DOHH2 (cell line): Measurements from ENCODE around the gene NRGN.

Source experiments
- H3F3A ChIP-seq: fragments of 200-600 bp; sonication (generic), shearing (Covaris generic); 2 replicates; pipeline ENCODE4 v1.6.0; 2016; ENCODE audit warnings: antibody characterized with exemption, mild to moderate bottlenecking; ENCODE audit not compliant: control insufficient read depth, insufficient read depth
- H3K27ac ChIP-seq: fragments of 200-600 bp; sonication (generic); 2 replicates; pipeline ENCODE4 v1.5.1; 2014; ENCODE audit warnings: low read depth, mild to moderate bottlenecking, low read length, moderate library complexity
- H3K27me3 ChIP-seq: fragments of 200-600 bp; sonication (generic); 2 replicates; pipeline ENCODE4 v1.6.1; 2014; ENCODE audit warnings: mild to moderate bottlenecking, low read length, mixed read lengths; ENCODE audit not compliant: control insufficient read depth
- H3K36me3 ChIP-seq: fragments of 200-600 bp; sonication (generic); 2 replicates; pipeline ENCODE4 v1.6.1; 2014; ENCODE audit warnings: mild to moderate bottlenecking, low read length, moderate library complexity, mixed read lengths; ENCODE audit not compliant: control insufficient read depth
- H3K4me1 ChIP-seq: fragments of 200-600 bp; sonication (generic); 2 replicates; pipeline ENCODE4 v1.6.1; 2014; ENCODE audit warnings: mild to moderate bottlenecking, low read length, mixed read lengths; ENCODE audit not compliant: control insufficient read depth
- H3K4me2 ChIP-seq: fragments of 200-600 bp; sonication (generic); 2 replicates; pipeline ENCODE4 v1.6.0; 2014; ENCODE audit warnings: mild to moderate bottlenecking, low read length, moderate library complexity
- H3K4me3 ChIP-seq: fragments of 200-600 bp; sonication (generic); 2 replicates; pipeline ENCODE4 v1.5.1; 2014; ENCODE audit warnings: mild to moderate bottlenecking, low read length, mixed read lengths
- H3K79me2 ChIP-seq: fragments of 200-600 bp; sonication (generic); 2 replicates; pipeline ENCODE4 v1.6.1; 2014; ENCODE audit warnings: mild to moderate bottlenecking, low read length, mixed read lengths; ENCODE audit not compliant: control insufficient read depth
- H3K9me2 ChIP-seq: fragments of 200-600 bp; sonication (generic); replicated peaks from 2 replicates; pipeline ENCODE4 v1.6.1; 2014; ENCODE audit warnings: mild to moderate bottlenecking, low read length, mixed read lengths; ENCODE audit not compliant: control insufficient read depth
- H3K9me3 ChIP-seq: fragments of 200-600 bp; sonication (generic); 2 replicates; pipeline ENCODE4 v1.6.1; 2014; ENCODE audit warnings: antibody characterized with exemption, low read length, mixed read lengths; ENCODE audit not compliant: control insufficient read depth, insufficient read depth
- H4K20me1 ChIP-seq: fragments of 200-600 bp; sonication (generic); 2 replicates; pipeline ENCODE4 v1.6.0; 2014; ENCODE audit warnings: low read depth, mild to moderate bottlenecking, antibody characterized with exemption, low read length, moderate library complexity; ENCODE audit not compliant: control insufficient read depth, insufficient read depth
- CTCF ChIP-seq: fragments of 200-600 bp; sonication (generic); IDR thresholded peaks from one replicate; pipeline ENCODE4 v1.5.1; 2014; ENCODE audit warnings: antibody characterized with exemption, mild to moderate bottlenecking, low read depth, low read length; ENCODE audit not compliant: poor library complexity, severe bottlenecking
- EZH2phosphoT487 ChIP-seq: fragments of 200-600 bp; sonication (generic); IDR thresholded peaks from 2 replicates; pipeline ENCODE4 v1.6.1; 2017; ENCODE audit warnings: borderline replicate concordance, mild to moderate bottlenecking, antibody characterized with exemption, low read length, moderate library complexity, mixed read lengths

NRGN gene

GRCh38 chr11:124778281-124778680 lies 38.5 kb downstream of the NRGN start:
- Histone ChIP-seq H3K27me3 (no peaks in the 10 kb centered on the region), H3K9me2 (no peaks in the 10 kb centered on the region), H3K4me3 (no peak overlapping the region), H3K4me1 (peaks cover 11% of the 10 kb centered on the region), H3K27ac (no peak overlapping the region), H3K36me3 (peaks cover 22% of the 10 kb centered on the region; the same call in 1 of the 2 replicates), H3F3A (0 out of 2 replicates have a peak, but pooled peaks cover 3% of the 10 kb centered on the region), H3K79me2 (no peaks in the 10 kb centered on the region), H3K4me2 (no peak overlapping the region), H3K9me3 (no peaks in the 10 kb centered on the region), H4K20me1 (no peaks in the 10 kb centered on the region)
- no peak for TF ChIP-seq EZH2phosphoT487
- TF ChIP-seq CTCF = no peak

GRCh38 chr11:124779568-124779967 lies 39.8 kb downstream of the NRGN start:
- no peak overlapping the region for H3K4me3 ChIP-seq
- no peak overlapping the region for H3K4me2 ChIP-seq
- TF ChIP-seq CTCF = no peak
- TF ChIP-seq EZH2phosphoT487 = no peak
- no peak overlapping the region for H3K27ac ChIP-seq
- H3K36me3 ChIP-seq = peaks cover 14% of the 10 kb centered on the region; the same call in 1 of the 2 replicates
- H3K9me2 ChIP-seq = no peaks in the 10 kb centered on the region
- H3K27me3 ChIP-seq = no peaks in the 10 kb centered on the region
- peaks cover 11% of the 10 kb centered on the region for H3K4me1 ChIP-seq
- H3K79me2 ChIP-seq = no peaks in the 10 kb centered on the region
- 0 out of 2 replicates have a peak, but pooled peaks cover 2% of the 10 kb centered on the region for H3F3A ChIP-seq
- H3K9me3 ChIP-seq = no peaks in the 10 kb centered on the region
- H4K20me1 ChIP-seq = no peaks in the 10 kb centered on the region

- no peak overlapping the region for H3K4me3 ChIP-seq
- no peaks in the 10 kb centered on the region for H3K9me2 ChIP-seq
- no peaks in the 10 kb centered on the region for H3K9me3 ChIP-seq
- H3F3A ChIP-seq = no peaks in the 10 kb centered on the region
- H3K4me1 ChIP-seq = no peaks in the 10 kb centered on the region
- H3K4me2 ChIP-seq = no peak overlapping the region
- no peaks in the 10 kb centered on the region for H3K27me3 ChIP-seq
- no peak for TF ChIP-seq CTCF
- no peak for TF ChIP-seq EZH2phosphoT487
- no peak overlapping the region for H3K27ac ChIP-seq
- peaks cover 15% of the 10 kb centered on the region for H3K79me2 ChIP-seq
- no peaks in the 10 kb centered on the region for H4K20me1 ChIP-seq
- H3K36me3 ChIP-seq = peaks cover 5% of the 10 kb centered on the region; the same call in 1 of the 2 replicates
Observed at GRCh38 chr11:124783002-124783401, 43.3 kb downstream of the NRGN start.
